Measurements from ENCODE around the gene CDH13. TPM values are rescaled to one million over a fixed set of nuclear protein-coding genes. Genes with fewer than 3 reads are reported as not detected.
A peak's percentile ranks its signal among the peaks of the same experiment; 100 is the strongest.

The CDH13 gene
- total RNA-seq, 1 donor = 102 TPM

DNA sequence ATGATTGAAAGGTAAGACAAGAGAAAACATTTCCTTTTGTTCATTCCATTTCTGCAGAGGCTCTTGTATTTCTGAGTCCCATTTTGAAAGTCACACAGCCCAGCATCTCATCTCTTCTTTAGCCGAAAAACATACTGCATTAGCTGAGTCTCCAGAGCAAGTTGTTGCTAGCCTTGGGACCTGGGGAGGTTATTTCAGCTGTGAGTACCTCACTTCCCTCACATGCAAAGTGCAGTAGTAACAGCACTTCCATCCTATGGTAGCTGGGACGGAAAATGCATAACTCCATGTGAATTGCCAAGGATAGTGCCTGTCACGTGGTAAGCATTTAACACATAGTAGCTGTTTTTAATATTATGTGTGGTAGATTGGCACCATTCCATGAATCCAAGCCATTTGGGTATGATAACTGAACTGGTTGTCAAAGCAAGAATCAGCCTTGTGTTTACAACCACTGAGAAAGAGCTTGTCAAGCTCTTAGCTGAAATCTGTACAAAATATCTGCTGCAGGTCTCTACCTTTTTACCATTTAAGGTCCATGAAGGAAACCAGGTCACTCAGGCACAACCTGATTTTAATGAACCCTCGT, 345.7 kb downstream of the CDH13 start:
- no peak for DNase-seq (ENCODE audit: insufficient read length, low spot score, missing footprints)
- no peaks in the 10 kb centered on the region for H3K9me3 ChIP-seq (ENCODE audit: low read depth, low read length)
- TF ChIP-seq, protein P1, sequence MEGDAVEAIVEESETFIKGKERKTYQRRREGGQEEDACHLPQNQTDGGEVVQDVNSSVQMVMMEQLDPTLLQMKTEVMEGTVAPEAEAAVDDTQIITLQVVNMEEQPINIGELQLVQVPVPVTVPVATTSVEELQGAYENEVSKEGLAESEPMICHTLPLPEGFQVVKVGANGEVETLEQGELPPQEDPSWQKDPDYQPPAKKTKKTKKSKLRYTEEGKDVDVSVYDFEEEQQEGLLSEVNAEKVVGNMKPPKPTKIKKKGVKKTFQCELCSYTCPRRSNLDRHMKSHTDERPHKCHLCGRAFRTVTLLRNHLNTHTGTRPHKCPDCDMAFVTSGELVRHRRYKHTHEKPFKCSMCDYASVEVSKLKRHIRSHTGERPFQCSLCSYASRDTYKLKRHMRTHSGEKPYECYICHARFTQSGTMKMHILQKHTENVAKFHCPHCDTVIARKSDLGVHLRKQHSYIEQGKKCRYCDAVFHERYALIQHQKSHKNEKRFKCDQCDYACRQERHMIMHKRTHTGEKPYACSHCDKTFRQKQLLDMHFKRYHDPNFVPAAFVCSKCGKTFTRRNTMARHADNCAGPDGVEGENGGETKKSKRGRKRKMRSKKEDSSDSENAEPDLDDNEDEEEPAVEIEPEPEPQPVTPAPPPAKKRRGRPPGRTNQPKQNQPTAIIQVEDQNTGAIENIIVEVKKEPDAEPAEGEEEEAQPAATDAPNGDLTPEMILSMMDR (IDR thresholded peaks at IDR 0.05; ENCODE audit: extremely low read depth, low read depth, low read length) = no peak

DNA sequence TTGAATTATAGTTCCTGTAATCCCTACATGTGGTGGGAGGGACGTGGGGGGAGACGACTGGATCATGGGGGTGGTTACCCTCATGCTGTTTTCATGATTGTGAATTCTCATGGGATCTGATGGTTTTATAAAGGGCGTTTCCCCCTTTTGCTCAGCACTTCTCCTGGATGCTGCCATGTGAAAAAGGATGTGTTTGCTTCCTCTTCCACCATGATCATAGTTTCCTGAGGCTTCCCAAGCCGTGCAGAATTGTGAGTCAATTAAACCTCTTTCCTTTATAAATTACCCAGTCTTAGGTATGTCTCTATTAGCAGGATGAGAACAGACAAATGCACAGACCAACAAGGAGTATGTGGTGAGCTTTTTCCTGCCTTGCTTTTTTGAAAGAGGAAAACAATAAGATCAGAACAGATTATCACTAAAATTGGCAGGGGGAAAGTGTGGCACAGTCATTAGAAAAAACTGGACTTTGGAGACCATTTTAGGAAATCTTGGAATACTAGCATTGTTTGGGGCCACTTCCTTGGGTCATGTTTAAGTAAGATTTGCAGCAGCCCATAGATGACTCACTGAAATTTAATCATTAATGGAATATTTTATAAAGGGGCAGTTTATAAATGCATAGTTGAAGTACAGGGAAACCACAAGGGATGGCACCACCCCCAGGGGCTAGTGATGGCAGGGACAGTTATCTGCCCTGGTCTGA, 352.8 kb downstream of the CDH13 start:
- no peaks in the 10 kb centered on the region for H3K36me3 ChIP-seq (ENCODE audit: insufficient read depth, low read length)
- no peak overlapping the region for H3K4me2 ChIP-seq (ENCODE audit: insufficient read depth, low read length)
- no peaks in the 10 kb centered on the region for H3K9me3 ChIP-seq (ENCODE audit: low read depth, low read length)
- H4K20me1 ChIP-seq (ENCODE audit: insufficient read depth, low read length) = no peaks in the 10 kb centered on the region
- no peaks in the 10 kb centered on the region for H3K79me2 ChIP-seq (ENCODE audit: insufficient read depth, low read length)
- H3K4me1 ChIP-seq (ENCODE audit: insufficient read depth, low read length) = peaks cover 5% of the 10 kb centered on the region
- TF ChIP-seq, protein P1 (IDR thresholded peaks at IDR 0.05; ENCODE audit: extremely low read depth, low read depth, low read length) = no peak
- peak; percentile 77 for DNase-seq (ENCODE audit: insufficient read length, low spot score, missing footprints)
- H3K4me3 ChIP-seq (ENCODE audit: insufficient read depth, low read length) = no peak overlapping the region
- no peaks in the 10 kb centered on the region for H3K27me3 ChIP-seq (ENCODE audit: insufficient read depth, low read length)
- H3K27ac ChIP-seq (ENCODE audit: low read depth, low read length) = no peak overlapping the region
- no peak overlapping the region for H2AFZ ChIP-seq (ENCODE audit: low read length)

More for the DNA sequence above, 345.7 kb downstream of the CDH13 start:
- Histone ChIP-seq H2AFZ (ENCODE audit: low read length) (no peak overlapping the region), H3K4me2 (ENCODE audit: insufficient read depth, low read length) (no peak overlapping the region), H3K4me1 (ENCODE audit: insufficient read depth, low read length) (no peaks in the 10 kb centered on the region), H3K27ac (ENCODE audit: low read depth, low read length) (no peak overlapping the region), H4K20me1 (ENCODE audit: insufficient read depth, low read length) (no peaks in the 10 kb centered on the region), H3K36me3 (ENCODE audit: insufficient read depth, low read length) (no peaks in the 10 kb centered on the region), H3K4me3 (ENCODE audit: insufficient read depth, low read length) (no peak overlapping the region), H3K27me3 (ENCODE audit: insufficient read depth, low read length) (no peaks in the 10 kb centered on the region), H3K79me2 (ENCODE audit: insufficient read depth, low read length) (no peaks in the 10 kb centered on the region)

DNA sequence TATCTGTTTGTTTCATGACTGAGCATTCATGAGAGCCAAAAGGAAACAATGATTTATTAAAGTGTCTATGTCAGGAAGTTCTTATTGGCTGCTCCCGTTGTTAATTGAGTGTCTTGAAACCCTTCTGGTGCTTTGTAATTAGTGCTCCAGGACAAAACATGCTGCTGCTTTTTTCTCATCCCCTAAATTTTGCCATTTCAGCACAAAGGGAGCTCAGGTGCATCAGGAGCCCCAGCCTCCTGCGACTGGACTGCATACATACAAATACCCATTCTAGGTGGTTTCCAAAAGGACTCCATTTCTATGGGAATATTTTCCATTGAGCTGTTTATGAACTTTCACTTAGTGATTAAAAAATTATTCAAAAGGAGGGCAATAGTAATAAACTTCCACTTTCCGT, 354.0 kb downstream of the CDH13 start:
- Histone ChIP-seq H3K36me3 (ENCODE audit: insufficient read depth, low read length) (no peaks in the 10 kb centered on the region), H3K27ac (ENCODE audit: low read depth, low read length) (no peak overlapping the region), H3K79me2 (ENCODE audit: insufficient read depth, low read length) (no peaks in the 10 kb centered on the region), H3K4me3 (ENCODE audit: insufficient read depth, low read length) (no peak overlapping the region), H3K9me3 (ENCODE audit: low read depth, low read length) (no peaks in the 10 kb centered on the region), H3K4me1 (ENCODE audit: insufficient read depth, low read length) (peaks cover 5% of the 10 kb centered on the region), H3K27me3 (ENCODE audit: insufficient read depth, low read length) (no peaks in the 10 kb centered on the region), H4K20me1 (ENCODE audit: insufficient read depth, low read length) (no peaks in the 10 kb centered on the region), H2AFZ (ENCODE audit: low read length) (no peak overlapping the region), H3K4me2 (ENCODE audit: insufficient read depth, low read length) (no peak overlapping the region)
- DNase-seq (ENCODE audit: insufficient read length, low spot score, missing footprints) = no peak
- TF ChIP-seq, protein P1 (IDR thresholded peaks at IDR 0.05; ENCODE audit: extremely low read depth, low read depth, low read length) = no peak

DNA sequence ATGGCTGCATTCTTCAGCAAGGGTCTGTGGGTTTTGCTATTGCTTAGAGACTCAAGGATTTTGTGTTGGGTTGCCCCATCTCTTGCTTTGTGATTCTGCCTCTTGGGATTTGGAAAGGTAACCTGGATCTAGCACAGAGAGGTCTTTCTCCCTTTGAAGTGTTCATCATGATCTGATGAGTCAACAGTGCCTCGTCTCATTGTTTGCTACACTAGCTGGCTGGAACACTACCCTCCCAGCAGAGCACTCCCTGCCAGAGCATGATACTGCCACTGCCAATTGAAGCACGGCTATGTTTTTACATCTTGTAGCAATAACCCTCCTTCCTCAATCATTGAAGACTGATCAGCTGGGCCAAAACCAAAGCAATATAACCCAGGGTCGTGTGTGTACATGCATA, 361.0 kb downstream of the CDH13 start:
- no peaks in the 10 kb centered on the region for H3K27me3 ChIP-seq (ENCODE audit: insufficient read depth, low read length)
- H3K4me1 ChIP-seq (ENCODE audit: insufficient read depth, low read length) = peaks cover 7% of the 10 kb centered on the region
- H3K4me2 ChIP-seq (ENCODE audit: insufficient read depth, low read length) = no peak overlapping the region
- H3K79me2 ChIP-seq (ENCODE audit: insufficient read depth, low read length) = no peaks in the 10 kb centered on the region
- DNase-seq (ENCODE audit: insufficient read length, low spot score, missing footprints) = no peak
- H4K20me1 ChIP-seq (ENCODE audit: insufficient read depth, low read length) = no peaks in the 10 kb centered on the region
- no peaks in the 10 kb centered on the region for H3K9me3 ChIP-seq (ENCODE audit: low read depth, low read length)
- H3K27ac ChIP-seq (ENCODE audit: low read depth, low read length) = no peak overlapping the region
- TF ChIP-seq, protein P1 (IDR thresholded peaks at IDR 0.05; ENCODE audit: extremely low read depth, low read depth, low read length) = no peak
- no peak overlapping the region for H2AFZ ChIP-seq (ENCODE audit: low read length)
- H3K4me3 ChIP-seq (ENCODE audit: insufficient read depth, low read length) = no peak overlapping the region
- H3K36me3 ChIP-seq (ENCODE audit: insufficient read depth, low read length) = no peaks in the 10 kb centered on the region
